ENCODE results near the gene MTA3. TPM values are rescaled to one million over a fixed set of nuclear protein-coding genes. Genes with fewer than 3 reads are reported as not detected.

Gene MTA3
- total and polyA plus RNA-seq, 2 of the 8 experiments (the other 6 are each of a cell fraction or from before 2014, with no cell fraction given), result 125 to 184 TPM

DNA sequence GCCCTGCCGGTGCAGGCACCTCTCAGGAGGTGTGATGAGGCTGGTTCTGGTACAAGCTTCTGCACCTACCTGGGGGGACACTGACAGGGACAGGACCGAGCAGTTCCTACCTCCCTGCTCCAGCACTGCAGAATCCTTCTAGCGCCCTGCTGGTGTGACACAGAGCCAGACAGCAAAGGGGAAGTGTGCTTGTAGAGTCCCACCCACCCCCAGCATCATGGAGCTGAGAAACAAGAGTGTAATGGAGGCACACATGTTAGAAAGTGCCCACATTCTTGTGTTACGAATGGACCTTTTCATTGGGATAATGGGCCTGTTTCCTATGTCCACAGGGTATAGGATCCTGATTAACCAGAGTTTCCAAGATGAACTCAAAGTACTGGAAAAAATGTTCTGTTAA, 157.2 kb downstream of the MTA3 start (continued):
- TF ChIP-seq NANOG (IDR thresholded peaks at IDR 0.05; ENCODE audit: insufficient read depth, low read depth, low read length, poor library complexity, severe bottlenecking) (no peak), SIX5 (IDR thresholded peaks at IDR 0.05; ENCODE audit: low read depth, low read length) (no peak)

Data from H1 (cell line).